Natural killer cell (primary cell): ENCODE results near the gene CD34. TPM values are rescaled to one million over a fixed set of nuclear protein-coding genes. Genes with fewer than 3 reads are reported as not detected.

ENCODE experiments used
- ATAC-seq, 3 donors: fragments of 150-1000 bp in 2 of 3; fragments of 200-7000 bp in 1 of 3; cut with Tn5 transposase; 1 replicate in 1 of 3; 2 replicates in 2 of 3; pipeline ENCODE4 v1.10.0; 2021; ENCODE audit warnings: mild to moderate bottlenecking in 2 of 3, moderate library complexity in 2 of 3
- DNase-seq, 2 donors: peaks; one replicate each; pipeline versions ENCODE4 v3.0.0 to v3.0.0-alpha.2; 2013 to 2021; ENCODE audit warnings: mixed read lengths in 1 of 2
- H3K27ac ChIP-seq: one replicate; pipeline ENCODE4 v1.5.1; 2013; ENCODE audit warnings: mild to moderate bottlenecking, low read length
- H3K27me3 ChIP-seq: one replicate; pipeline ENCODE4 v1.6.1; 2013; ENCODE audit warnings: low read length; ENCODE audit not compliant: control insufficient read depth, insufficient read depth
- H3K36me3 ChIP-seq: one replicate; pipeline ENCODE4 v1.6.1; 2013; ENCODE audit warnings: low read length; ENCODE audit not compliant: control insufficient read depth, insufficient read depth
- H3K4me1 ChIP-seq: one replicate; pipeline ENCODE4 v1.6.1; 2013; ENCODE audit warnings: low read length; ENCODE audit not compliant: control insufficient read depth, insufficient read depth
- H3K4me3 ChIP-seq: one replicate; pipeline ENCODE4 v1.5.1; 2013; ENCODE audit warnings: low read length
- H3K9me3 ChIP-seq: one replicate; pipeline ENCODE4 v1.6.1; 2013; ENCODE audit warnings: low read length; ENCODE audit not compliant: control insufficient read depth, insufficient read depth
- H3K27ac Mint-ChIP-seq, 2 donors: one replicate each; pipeline ENCODE4 v1.8.0; 2022; ENCODE audit warnings: mild to moderate bottlenecking in 2 of 2, mixed read lengths in 2 of 2, moderate library complexity in 1 of 2
- H3K27me3 Mint-ChIP-seq, 2 donors: one replicate each; pipeline ENCODE4 v1.8.0; 2022; ENCODE audit warnings: low read depth in 2 of 2, mixed read lengths in 2 of 2
- H3K36me3 Mint-ChIP-seq: one replicate; pipeline ENCODE4 v1.8.0; 2022; ENCODE audit warnings: mixed read lengths
- H3K4me1 Mint-ChIP-seq, 2 donors: one replicate each; pipeline ENCODE4 v1.8.0; 2022; ENCODE audit warnings: mixed read lengths in 2 of 2
- H3K4me3 Mint-ChIP-seq: one replicate; pipeline ENCODE4 v1.8.0; 2022; ENCODE audit warnings: mild to moderate bottlenecking, moderate library complexity, mixed read lengths
- H3K9me3 Mint-ChIP-seq, 2 donors: one replicate each; pipeline ENCODE4 v1.8.0; 2022; ENCODE audit warnings: mixed read lengths in 2 of 2
- CTCF ChIP-seq: fragments of 200-600 bp; IDR thresholded peaks from one replicate; pipeline ENCODE4 v1.8.0; 2022; ENCODE audit warnings: antibody characterized with exemption
- WGBS: methylation state at CpG from one replicate; pipeline ENCODE4 v1.1.7; 2013; ENCODE audit warnings: missing lambda C conversion rate; ENCODE audit not compliant: insufficient coverage; 5-methylcytosine and 5-hydroxymethylcytosine counted together
- intact Hi-C: fragments of 100-400 bp; cut with micrococcal nuclease; formaldehyde crosslinking; loops from one replicate; pipeline ENCODE4 v1.14.2; 2022
- total RNA-seq, 4 donors: library from RNA; stranded (reverse); fragments of 120-200 nt in 1 of 4; gene quantifications; one replicate each; pipeline versions ENCODE4 v1.2.3 to v1.2.4, GENCODE V29; 2013 to 2022

The CD34 gene
- total RNA-seq, 3 donors from 2014 or later (not counting 1 experiment from before 2014, with no cell fraction given) = 0.14 to 0.30 TPM; not detected in 1

- Histone ChIP-seq H3K27ac (no peak overlapping the region), H3K36me3 (no peaks in the 10 kb centered on the region), H3K4me1 (peaks cover 9% of the 10 kb centered on the region), H3K27me3 (peaks cover 3% of the 10 kb centered on the region), H3K4me3 (no peak overlapping the region), H3K9me3 (no peaks in the 10 kb centered on the region)
- Mint-ChIP-seq H3K27me3 (peaks cover 41 to 61% of the 10 kb centered on the region in 2 donors), H3K9me3 (no peaks in the 10 kb centered on the region), H3K27ac (no peak overlapping the region), H3K4me3 (no peak overlapping the region), H3K4me1 (peaks cover 9 to 12% of the 10 kb centered on the region in 2 donors), H3K36me3 (no peaks in the 10 kb centered on the region)
- 100% methylated on average over 1 of the region's 1 CpG for WGBS
- TF ChIP-seq CTCF = no peak
- intact Hi-C loops = no loop called here
- DNase-seq (no peak), ATAC-seq (no peak)
Measured at GRCh38 chr1:207913951-207914350, 3.0 kb upstream of the CD34 start.

GRCh38 chr1:207911856-207912760 lies 1.2 kb upstream of the CD34 start:
- DNase-seq (no peak), ATAC-seq (no peak)
- H3K9me3 Mint-ChIP-seq = no peaks in the 10 kb centered on the region
- Histone ChIP-seq H3K9me3 (no peaks in the 10 kb centered on the region), H3K36me3 (no peaks in the 10 kb centered on the region), H3K27me3 (peaks cover 3% of the 10 kb centered on the region), H3K4me3 (no peak overlapping the region), H3K27ac (no peak overlapping the region), H3K4me1 (peaks cover 9% of the 10 kb centered on the region)
- TF ChIP-seq CTCF = no peak
- no peaks in the 10 kb centered on the region for H3K36me3 Mint-ChIP-seq
- H3K27ac Mint-ChIP-seq = no peak overlapping the region
- 56% methylated on average over 6 of the region's 8 CpGs for WGBS
- no peak overlapping the region for H3K4me3 Mint-ChIP-seq
- peaks cover 54 to 68% of the 10 kb centered on the region in 2 donors for H3K27me3 Mint-ChIP-seq
- H3K4me1 Mint-ChIP-seq = peaks cover 9 to 12% of the 10 kb centered on the region in 2 donors
- intact Hi-C loops = no loop called here

DNA sequence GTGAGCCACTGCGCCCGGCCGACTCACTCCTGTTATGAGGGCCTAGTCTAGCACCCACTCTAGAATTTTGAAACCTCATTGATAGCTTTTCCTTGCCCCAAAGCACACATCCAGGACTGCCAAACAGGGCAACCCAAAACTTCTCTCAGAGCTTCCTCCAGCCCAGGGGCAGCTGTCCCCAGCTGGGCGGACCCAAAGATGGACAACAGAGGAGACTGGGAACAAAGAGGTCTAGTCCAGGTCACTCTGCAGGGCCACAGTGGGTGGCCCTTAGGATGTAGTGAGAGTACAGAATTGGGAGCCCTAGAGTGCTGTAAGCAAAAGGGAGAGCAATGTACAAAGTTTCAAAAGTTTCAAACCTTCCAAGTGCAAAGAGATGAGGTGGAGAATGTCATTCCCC lies 1.2 kb downstream of the CD34 start:
- H3K4me3 Mint-ChIP-seq = no peak overlapping the region
- no peak for TF ChIP-seq CTCF
- H3K27ac ChIP-seq = no peak overlapping the region
- WGBS = 58% methylated on average over 4 of the region's 4 CpGs
- no peaks in the 10 kb centered on the region for H3K9me3 ChIP-seq
- no peaks in the 10 kb centered on the region for H3K9me3 Mint-ChIP-seq
- peaks cover 3% of the 10 kb centered on the region for H3K27me3 ChIP-seq
- DNase-seq (no peak), ATAC-seq (no peak)
- H3K4me1 Mint-ChIP-seq = peaks cover 9 to 12% of the 10 kb centered on the region in 2 donors
- H3K4me1 ChIP-seq = peaks cover 9% of the 10 kb centered on the region
- intact Hi-C loops = no loop called here
- H3K36me3 ChIP-seq = no peaks in the 10 kb centered on the region
- peaks cover 57 to 64% of the 10 kb centered on the region in 2 donors for H3K27me3 Mint-ChIP-seq
- H3K36me3 Mint-ChIP-seq = no peaks in the 10 kb centered on the region
- H3K4me3 ChIP-seq = no peak overlapping the region
- H3K27ac Mint-ChIP-seq = no peak overlapping the region
